MCF 10A (cell line): ENCODE data around the gene B4GALT6. TPM values are rescaled to one million over a fixed set of nuclear protein-coding genes. Genes with fewer than 3 reads are reported as not detected.

Experiments used
- BruUV-seq: library from RNA; stranded (reverse); fragments of 400-500 nt; replicated peaks from 2 replicates; lab custom pipeline; 2021; lab: Mats Ljungman, UMichigan
- CTCF ChIA-PET: fragments of 300-600 bp; sonication (Branson Sonifier 250); formaldehyde crosslinking; extraction: SDS; loops from one replicate; lab custom pipeline; 2021; ENCODE audit warnings: antibody characterized with exemption, inconsistent platforms; lab: Yijun Ruan, JAX
- POLR2A ChIA-PET: fragments of 300-600, 350-650 bp; sonication (Branson Sonifier 250); formaldehyde crosslinking; extraction: SDS; loops from one replicate; lab custom pipeline; 2020; ENCODE audit warnings: antibody characterized with exemption, inconsistent platforms; lab: Yijun Ruan, JAX
- DNase-seq: peaks from one replicate; pipeline ENCODE4 v3.0.0-alpha.2; 2018; ENCODE audit not compliant: unreplicated experiment
- H3K27ac Mint-ChIP-seq: one replicate; pipeline ENCODE4 v1.8.0; 2022; ENCODE audit warnings: mild to moderate bottlenecking, low read depth, mixed read lengths; ENCODE audit not compliant: unreplicated experiment
- H3K27me3 Mint-ChIP-seq: one replicate; pipeline ENCODE4 v1.8.0; 2022; ENCODE audit warnings: mixed read lengths; ENCODE audit not compliant: insufficient read depth, unreplicated experiment
- H3K36me3 Mint-ChIP-seq: one replicate; pipeline ENCODE4 v1.8.0; 2022; ENCODE audit warnings: mild to moderate bottlenecking, moderate library complexity, mixed read lengths; ENCODE audit not compliant: insufficient read depth, unreplicated experiment
- H3K4me1 Mint-ChIP-seq: one replicate; pipeline ENCODE4 v1.8.0; 2022; ENCODE audit warnings: mixed read lengths; ENCODE audit not compliant: insufficient read depth, unreplicated experiment
- H3K4me3 Mint-ChIP-seq: one replicate; pipeline ENCODE4 v1.8.0; 2022; ENCODE audit warnings: mild to moderate bottlenecking, moderate library complexity, mixed read lengths; ENCODE audit not compliant: unreplicated experiment
- H3K9me3 Mint-ChIP-seq: one replicate; pipeline ENCODE4 v1.8.0; 2022; ENCODE audit warnings: mixed read lengths; ENCODE audit not compliant: unreplicated experiment
- intact Hi-C: fragments of 100-400 bp; cut with micrococcal nuclease; formaldehyde crosslinking; loops from 2 replicates; pipeline ENCODE4 v1.14.1; 2022
- total RNA-seq: library from RNA; stranded (reverse); gene quantifications from 2 replicates; pipeline ENCODE4 v1.2.3, GENCODE V29; 2022
- TF ChIP-seq, protein P1 (sequence below): fragments of 200-600 bp; IDR thresholded peaks from one replicate; pipeline ENCODE4 v1.8.0; 2022; ENCODE audit warnings: antibody characterized with exemption, mild to moderate bottlenecking; ENCODE audit not compliant: unreplicated experiment

B4GALT6 gene
- total RNA-seq, 1 experiment from 2014 or later: 6.0 TPM

DNA sequence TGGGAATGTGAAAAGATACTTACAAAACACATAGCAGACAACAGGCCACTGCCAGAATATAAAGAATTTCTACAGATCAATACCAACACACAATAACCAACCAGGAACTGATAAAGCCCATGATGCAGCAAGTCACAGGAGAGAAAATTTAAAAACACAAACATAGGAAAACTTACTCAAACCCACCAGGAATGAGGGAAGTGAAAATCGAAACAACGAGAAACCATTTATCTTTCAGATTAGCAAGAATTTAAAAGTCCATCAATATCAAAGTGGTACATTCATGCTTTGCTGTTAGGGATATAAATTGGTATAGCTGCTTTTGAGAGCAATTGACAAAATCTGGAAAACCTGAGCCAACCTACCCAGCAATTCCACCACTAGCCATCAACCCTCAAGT is 27.6 kb downstream of the B4GALT6 start:
- Mint-ChIP-seq H3K9me3 (peaks cover 8% of the 10 kb centered on the region), H3K27ac (no peak overlapping the region), H3K4me1 (no peaks in the 10 kb centered on the region), H3K4me3 (no peak overlapping the region), H3K27me3 (no peaks in the 10 kb centered on the region), H3K36me3 (no peaks in the 10 kb centered on the region)
- no peak for DNase-seq
- no TSS peak for BruUV-seq
- intact Hi-C loops: no loop called here
- CTCF ChIA-PET: interaction anchor here (1.2 kb wide), 1 partner anchor 66 kb away, joined by 6 read pairs; no protein-coding TSS in a partner anchor
- POLR2A ChIA-PET: no interaction called here
- TF ChIP-seq, protein P1, sequence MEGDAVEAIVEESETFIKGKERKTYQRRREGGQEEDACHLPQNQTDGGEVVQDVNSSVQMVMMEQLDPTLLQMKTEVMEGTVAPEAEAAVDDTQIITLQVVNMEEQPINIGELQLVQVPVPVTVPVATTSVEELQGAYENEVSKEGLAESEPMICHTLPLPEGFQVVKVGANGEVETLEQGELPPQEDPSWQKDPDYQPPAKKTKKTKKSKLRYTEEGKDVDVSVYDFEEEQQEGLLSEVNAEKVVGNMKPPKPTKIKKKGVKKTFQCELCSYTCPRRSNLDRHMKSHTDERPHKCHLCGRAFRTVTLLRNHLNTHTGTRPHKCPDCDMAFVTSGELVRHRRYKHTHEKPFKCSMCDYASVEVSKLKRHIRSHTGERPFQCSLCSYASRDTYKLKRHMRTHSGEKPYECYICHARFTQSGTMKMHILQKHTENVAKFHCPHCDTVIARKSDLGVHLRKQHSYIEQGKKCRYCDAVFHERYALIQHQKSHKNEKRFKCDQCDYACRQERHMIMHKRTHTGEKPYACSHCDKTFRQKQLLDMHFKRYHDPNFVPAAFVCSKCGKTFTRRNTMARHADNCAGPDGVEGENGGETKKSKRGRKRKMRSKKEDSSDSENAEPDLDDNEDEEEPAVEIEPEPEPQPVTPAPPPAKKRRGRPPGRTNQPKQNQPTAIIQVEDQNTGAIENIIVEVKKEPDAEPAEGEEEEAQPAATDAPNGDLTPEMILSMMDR: no peak

DNA sequence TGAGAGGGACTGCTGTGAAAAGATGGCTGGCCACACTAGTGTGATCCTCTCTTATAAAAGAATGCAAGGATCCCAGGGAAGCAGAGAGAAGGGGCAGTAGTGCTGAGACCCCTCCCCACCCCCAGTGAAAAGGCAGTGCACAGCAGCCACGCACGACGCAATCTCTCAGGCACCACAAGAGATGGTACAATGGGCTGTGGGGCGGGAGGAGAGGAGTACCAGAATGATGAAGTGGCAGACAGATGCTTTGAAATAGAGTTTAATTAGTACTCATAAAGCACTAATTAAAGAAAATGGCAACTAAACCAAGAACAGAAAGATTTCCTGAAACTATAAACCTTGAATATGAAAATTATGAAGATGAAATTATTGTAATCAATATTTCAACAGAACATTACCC is 29.0 kb downstream of the B4GALT6 start:
- ChIA-PET POLR2A (no interaction called here), CTCF (no interaction called here)
- DNase-seq: no peak
- peaks cover 3% of the 10 kb centered on the region for H3K9me3 Mint-ChIP-seq
- no TSS peak for BruUV-seq
- TF ChIP-seq, protein P1: no peak
- H3K4me3 Mint-ChIP-seq: no peak overlapping the region
- no peaks in the 10 kb centered on the region for H3K4me1 Mint-ChIP-seq
- intact Hi-C loops: no loop called here
- no peaks in the 10 kb centered on the region for H3K27me3 Mint-ChIP-seq
- no peaks in the 10 kb centered on the region for H3K36me3 Mint-ChIP-seq
- no peak overlapping the region for H3K27ac Mint-ChIP-seq

DNA sequence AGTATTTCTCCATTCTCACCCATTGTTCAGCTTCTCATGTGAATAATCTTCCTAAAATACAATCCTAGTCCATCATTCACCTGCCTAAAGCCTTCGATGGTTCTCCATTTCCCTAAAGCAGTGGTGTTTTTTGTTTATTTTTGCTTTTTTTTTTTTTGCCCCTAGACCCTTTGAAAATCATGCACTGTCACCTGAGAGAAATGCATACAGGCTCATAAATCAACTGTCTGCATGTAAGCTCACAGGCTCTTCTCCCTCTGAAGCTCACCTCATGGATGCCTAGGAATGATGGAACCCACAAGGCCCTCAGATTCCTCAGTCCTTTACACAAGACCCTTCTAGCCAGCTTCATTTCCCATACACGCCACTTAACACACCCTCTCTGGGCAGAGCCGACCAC is 31.5 kb downstream of the B4GALT6 start:
- no peaks in the 10 kb centered on the region for H3K27me3 Mint-ChIP-seq
- no peak for DNase-seq
- CTCF ChIA-PET: interaction anchor here (0.5 to 0.9 kb wide), 4 partner anchors 14 to 228 kb away, joined by 3 to 4 read pairs (median 4); no protein-coding TSS in a partner anchor
- intact Hi-C loops: no loop called here
- no peak overlapping the region for H3K27ac Mint-ChIP-seq
- H3K36me3 Mint-ChIP-seq: no peaks in the 10 kb centered on the region
- H3K4me3 Mint-ChIP-seq: no peak overlapping the region
- no peaks in the 10 kb centered on the region for H3K9me3 Mint-ChIP-seq
- POLR2A ChIA-PET: no interaction called here
- BruUV-seq: no TSS peak
- TF ChIP-seq, protein P1: no peak
- H3K4me1 Mint-ChIP-seq: peaks cover 8% of the 10 kb centered on the region

DNA sequence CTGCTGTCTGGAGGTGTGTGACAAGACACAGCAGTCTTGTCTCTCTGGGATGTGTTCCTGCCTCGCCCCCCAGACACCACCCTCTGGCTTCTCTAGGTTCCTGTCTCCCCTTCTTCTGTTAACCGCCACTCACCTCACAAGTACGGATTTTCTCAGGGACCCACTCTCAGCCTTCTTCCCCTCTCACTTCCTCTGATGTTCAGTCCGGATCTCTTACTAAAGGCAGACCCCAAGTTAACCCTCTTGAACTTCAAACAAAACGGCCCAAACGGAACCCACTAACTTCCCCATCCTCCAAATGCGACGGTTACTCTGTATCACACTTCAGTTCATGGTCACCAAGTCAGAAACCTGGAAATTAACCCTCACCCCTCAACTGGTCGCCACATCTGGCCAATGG is 32.0 kb downstream of the B4GALT6 start:
- Mint-ChIP-seq H3K4me1 (peaks cover 10% of the 10 kb centered on the region), H3K36me3 (no peaks in the 10 kb centered on the region), H3K27ac (no peak overlapping the region), H3K4me3 (no peak overlapping the region), H3K27me3 (no peaks in the 10 kb centered on the region), H3K9me3 (no peaks in the 10 kb centered on the region)
- CTCF ChIA-PET: interaction anchor here (0.6 to 0.8 kb wide), 2 partner anchors 89 to 113 kb away, joined by 3 read pairs; no protein-coding TSS in a partner anchor
- POLR2A ChIA-PET: no interaction called here
- no peak for DNase-seq
- BruUV-seq: no TSS peak
- TF ChIP-seq, protein P1: no peak
- intact Hi-C loops: no loop called here
